ENCODE results near the gene PTPN13.

- no peak for TF ChIP-seq CTCF (conservative IDR thresholded peaks at IDR 0.05; ENCODE audit: low read length)
- TF ChIP-seq EZH2phosphoT487 (IDR thresholded peaks at IDR 0.05; ENCODE audit: borderline replicate concordance): no peak
Measured at GRCh38 chr4:86815653-86816052, 221.5 kb downstream of the PTPN13 start.

Measured in Loucy (cell line).